ENCODE results near the gene HOXC6.

HOXC6 gene

DNA sequence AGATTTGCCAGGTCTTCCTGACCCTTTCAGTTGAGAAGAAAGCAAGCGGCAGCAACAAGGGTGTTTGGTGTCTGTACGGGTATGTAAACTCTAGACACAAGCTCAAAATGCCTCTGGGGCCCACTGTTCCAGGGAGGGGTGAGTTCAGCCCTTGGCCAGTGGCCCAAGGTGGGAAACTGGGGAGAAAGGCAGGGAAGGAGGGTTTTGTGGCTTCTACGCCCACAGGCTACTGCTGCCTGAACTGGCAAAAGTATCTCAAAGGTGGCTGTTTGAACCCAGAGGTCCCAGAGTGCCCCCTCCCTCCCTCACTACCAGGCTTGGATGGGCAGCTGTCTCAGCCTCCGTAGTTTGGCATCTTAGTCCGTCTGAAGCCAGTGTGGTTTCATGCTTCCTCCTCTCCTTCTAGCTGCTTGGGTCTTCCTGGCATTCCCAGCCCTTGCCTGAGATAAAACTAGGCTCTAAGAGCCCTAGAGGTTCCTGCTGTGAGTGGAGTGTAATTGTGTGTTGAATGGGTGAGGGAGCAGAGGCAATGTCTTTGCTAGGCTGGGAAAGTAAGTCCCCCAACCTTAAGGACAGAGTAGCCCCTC, 10.1 kb downstream of the HOXC6 start:
- POLR2A ChIA-PET: interaction anchor here (0.7 kb wide), 2 partner anchors 31 to 157 kb away, joined by 3 read pairs; no protein-coding TSS in a partner anchor
- TF ChIP-seq, protein P1, sequence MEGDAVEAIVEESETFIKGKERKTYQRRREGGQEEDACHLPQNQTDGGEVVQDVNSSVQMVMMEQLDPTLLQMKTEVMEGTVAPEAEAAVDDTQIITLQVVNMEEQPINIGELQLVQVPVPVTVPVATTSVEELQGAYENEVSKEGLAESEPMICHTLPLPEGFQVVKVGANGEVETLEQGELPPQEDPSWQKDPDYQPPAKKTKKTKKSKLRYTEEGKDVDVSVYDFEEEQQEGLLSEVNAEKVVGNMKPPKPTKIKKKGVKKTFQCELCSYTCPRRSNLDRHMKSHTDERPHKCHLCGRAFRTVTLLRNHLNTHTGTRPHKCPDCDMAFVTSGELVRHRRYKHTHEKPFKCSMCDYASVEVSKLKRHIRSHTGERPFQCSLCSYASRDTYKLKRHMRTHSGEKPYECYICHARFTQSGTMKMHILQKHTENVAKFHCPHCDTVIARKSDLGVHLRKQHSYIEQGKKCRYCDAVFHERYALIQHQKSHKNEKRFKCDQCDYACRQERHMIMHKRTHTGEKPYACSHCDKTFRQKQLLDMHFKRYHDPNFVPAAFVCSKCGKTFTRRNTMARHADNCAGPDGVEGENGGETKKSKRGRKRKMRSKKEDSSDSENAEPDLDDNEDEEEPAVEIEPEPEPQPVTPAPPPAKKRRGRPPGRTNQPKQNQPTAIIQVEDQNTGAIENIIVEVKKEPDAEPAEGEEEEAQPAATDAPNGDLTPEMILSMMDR (IDR thresholded peaks at IDR 0.05; ENCODE audit: insufficient read depth, low read length, missing control alignments): no peak
- CTCF ChIA-PET: interaction anchor here (1.0 to 23.4 kb wide), 5 partner anchors 12 to 159 kb away, joined by 3 to 908 read pairs (median 7); partner anchors contain the start of genes HOXC4, HOXC8, HOXC9 and SMUG1
- H3K4me3 ChIP-seq (ENCODE audit: low read depth, low read length): no peak overlapping the region
- DNase-seq (ENCODE audit: low read depth, low spot score): no peak

DNA sequence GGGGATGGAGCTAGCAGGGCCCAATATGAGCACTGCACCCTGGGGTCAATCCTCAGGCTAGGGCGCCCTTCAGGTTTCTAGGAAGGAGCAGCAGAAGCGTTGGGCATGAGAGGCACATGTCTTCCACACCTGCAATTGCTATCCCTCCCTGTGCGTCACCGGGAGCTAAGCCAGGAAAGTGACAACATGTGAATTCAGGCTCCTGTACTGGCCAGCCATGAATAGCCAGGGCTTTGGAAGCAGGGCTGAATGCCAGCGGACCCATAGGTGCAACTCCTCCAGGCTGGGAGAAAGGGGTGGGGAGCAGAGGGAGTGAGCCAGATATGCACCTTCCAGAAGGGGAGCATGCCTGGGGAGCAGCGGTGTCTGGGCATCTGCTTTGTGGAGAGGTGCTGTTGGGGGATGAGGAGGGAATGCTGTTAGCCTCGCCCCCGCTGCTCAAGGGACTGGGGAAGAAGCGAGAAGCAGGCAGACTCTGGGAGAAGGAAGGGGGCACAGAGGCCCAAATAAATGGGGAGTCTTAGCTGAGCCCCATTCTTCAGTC, 10.7 kb downstream of the HOXC6 start:
- POLR2A ChIA-PET: interaction anchor here (0.7 kb wide), 1 partner anchor 156 kb away, joined by 3 read pairs; no protein-coding TSS in a partner anchor

DNA sequence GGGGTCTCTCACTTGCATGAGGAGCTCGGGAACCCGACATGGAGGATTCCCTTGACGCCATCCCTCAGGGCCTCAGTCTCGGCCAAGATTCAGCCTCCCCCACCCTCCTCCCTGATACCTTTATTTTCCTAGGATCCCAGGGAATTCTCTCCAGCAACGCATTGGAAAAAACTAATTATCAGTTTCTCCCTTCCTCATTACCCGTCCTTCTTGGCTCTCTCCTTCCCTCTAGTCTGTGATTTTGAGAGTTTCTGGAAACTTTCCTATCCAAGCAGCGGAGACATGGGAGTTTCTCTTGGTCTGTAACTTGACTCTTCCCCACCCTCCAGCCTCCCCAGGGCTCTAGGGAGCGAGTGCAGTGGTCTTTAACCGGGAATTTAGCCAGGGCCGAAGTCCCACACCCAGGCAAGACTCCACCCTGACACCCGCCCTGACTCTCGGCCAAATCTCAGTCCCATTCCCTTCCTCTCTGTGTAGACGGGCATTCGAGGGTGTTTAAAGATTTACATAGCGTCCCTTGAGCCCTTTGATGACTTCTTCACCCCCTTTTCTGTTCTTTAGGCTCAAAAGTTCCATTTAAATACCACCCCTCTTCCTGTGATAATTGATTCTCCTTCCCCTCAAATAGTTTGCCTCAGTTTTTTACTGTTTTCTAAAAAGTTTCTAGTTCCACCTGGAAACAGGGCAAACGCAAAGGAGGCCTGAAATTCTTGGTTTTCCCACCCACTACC, 11.3 kb downstream of the HOXC6 start:
- TF ChIP-seq, protein P1 (IDR thresholded peaks at IDR 0.05; ENCODE audit: insufficient read depth, low read length, missing control alignments): no peak
- ChIA-PET POLR2A (no interaction called here), CTCF (interaction anchor here (1.2 to 23.4 kb wide), 6 partner anchors 7 to 177 kb away, joined by 3 to 908 read pairs (median 10); partner anchors contain the start of genes HOXC5, HOXC8, HOXC9 and SMUG1)
- no peak for DNase-seq (ENCODE audit: low read depth, low spot score)
- no peak overlapping the region for H3K4me3 ChIP-seq (ENCODE audit: low read depth, low read length)

More for the DNA sequence above, 10.7 kb downstream of the HOXC6 start:
- TF ChIP-seq, protein P1 (IDR thresholded peaks at IDR 0.05; ENCODE audit: insufficient read depth, low read length, missing control alignments): no peak
- no peak overlapping the region for H3K4me3 ChIP-seq (ENCODE audit: low read depth, low read length)
- DNase-seq (ENCODE audit: low read depth, low spot score): no peak
- CTCF ChIA-PET: interaction anchor here (1.2 to 23.4 kb wide), 5 partner anchors 12 to 159 kb away, joined by 3 to 908 read pairs (median 7); partner anchors contain the start of genes HOXC8, HOXC9 and SMUG1

DNA sequence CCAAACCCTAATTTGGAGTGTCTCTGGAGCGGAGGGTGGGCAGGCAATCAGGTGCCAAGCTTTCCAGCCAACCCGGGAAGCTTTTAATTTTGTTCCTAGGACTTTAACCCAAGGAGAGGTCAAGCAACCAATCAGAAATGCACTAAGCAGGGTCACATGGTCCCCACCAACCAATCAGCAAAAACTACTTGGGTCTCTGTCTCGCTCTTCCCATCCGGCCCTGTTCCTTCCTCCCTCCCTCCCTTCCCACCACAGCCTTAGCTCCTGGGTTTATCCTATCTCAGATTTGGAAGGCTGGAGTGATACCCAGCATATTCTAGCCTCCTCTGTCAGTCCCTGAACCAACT, 11.9 kb downstream of the HOXC6 start:
- no peak overlapping the region for H3K4me3 ChIP-seq (ENCODE audit: low read depth, low read length)
- ChIA-PET POLR2A (no interaction called here), CTCF (interaction anchor here (1.0 to 23.4 kb wide), 8 partner anchors 8 to 176 kb away, joined by 3 to 908 read pairs (median 5); partner anchors contain the start of genes HOXC10, HOXC5, HOXC8 and SMUG1)
- no peak for DNase-seq (ENCODE audit: low read depth, low spot score)
- TF ChIP-seq, protein P1 (IDR thresholded peaks at IDR 0.05; ENCODE audit: insufficient read depth, low read length, missing control alignments): no peak

DNA sequence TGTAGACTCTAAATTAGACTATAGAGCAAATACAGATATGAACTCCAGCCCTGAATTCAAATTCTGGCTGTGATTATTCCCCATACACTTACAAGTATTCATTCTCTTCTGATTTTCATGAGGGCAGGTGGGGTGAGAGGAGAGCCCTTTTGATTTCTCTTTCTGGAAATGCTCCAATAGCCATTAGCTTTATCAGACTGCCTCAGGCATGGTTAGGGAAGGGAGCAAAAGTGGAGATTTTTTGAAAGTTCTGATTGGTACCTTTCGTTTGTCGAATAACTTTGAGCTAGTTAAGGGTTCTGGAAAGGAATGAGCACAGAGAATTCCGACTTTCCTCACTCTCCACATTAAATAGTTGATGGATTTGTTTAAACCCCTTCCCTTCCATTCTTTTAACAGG, 12.4 kb downstream of the HOXC6 start:
- POLR2A ChIA-PET: no interaction called here
- TF ChIP-seq, protein P1 (IDR thresholded peaks at IDR 0.05; ENCODE audit: insufficient read depth, low read length, missing control alignments): no peak

More for the DNA sequence above, 12.4 kb downstream of the HOXC6 start:
- H3K4me3 ChIP-seq (ENCODE audit: low read depth, low read length): no peak overlapping the region
- DNase-seq (ENCODE audit: low read depth, low spot score): no peak
- CTCF ChIA-PET: interaction anchor here (0.8 to 23.4 kb wide), 13 partner anchors 8 to 176 kb away, joined by 3 to 908 read pairs (median 4); partner anchors contain the start of genes HOXC10, HOXC4, HOXC5 and HOXC8
